ENCODE results near the gene SORL1.

- TF ChIP-seq TEAD4 (IDR thresholded peaks at IDR 0.05; ENCODE audit: low read depth, low read length) (no peak), ZNF274 (IDR thresholded peaks at IDR 0.05; ENCODE audit: borderline replicate concordance, extremely low read depth, low read length) (no peak), KDM5A (IDR thresholded peaks at IDR 0.05; ENCODE audit: low read length) (no peak), POLR2A (IDR thresholded peaks at IDR 0.05; ENCODE audit: control extremely low read depth in 1 of 2, low read depth in 2 of 2, low read length in 2 of 2) (no peak)
These were observed 33.9 kb downstream of the SORL1 start for GRCh38 chr11:121486054-121486453.

All from H1 (cell line).